ENCODE measurements around the gene UGGT2. TPM values are rescaled to one million over a fixed set of nuclear protein-coding genes. Genes with fewer than 3 reads are reported as not detected.
"Not testable (repeated sequence)": the region's sequence is repeated elsewhere in the genome, so short reads cannot be mapped to it uniquely, and the experiment has no call there.

UGGT2 gene
- total and polyA plus RNA-seq, 4 donors: 25.4 to 74.7 (median 41.1) TPM

DNA sequence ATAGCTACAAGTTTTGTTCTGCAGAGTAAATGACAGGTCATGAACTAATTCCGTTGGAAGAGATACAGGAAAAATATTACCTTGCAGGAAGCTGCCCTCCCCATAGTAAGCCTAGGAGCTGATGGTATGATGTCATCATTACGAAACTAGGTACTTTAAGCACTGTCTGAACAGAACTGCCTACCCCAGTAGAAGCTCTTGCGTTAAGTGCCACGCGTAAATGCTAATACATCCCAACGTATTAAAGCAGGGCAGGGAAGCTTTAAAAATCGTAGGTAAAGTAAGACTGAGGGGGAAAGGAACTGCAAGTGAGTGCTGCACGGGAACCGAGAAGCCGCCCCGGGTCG is 572 bp downstream of the UGGT2 start:
- WGBS (ENCODE audit: insufficient coverage): 0% methylated on average over 7 of the region's 12 CpGs

DNA sequence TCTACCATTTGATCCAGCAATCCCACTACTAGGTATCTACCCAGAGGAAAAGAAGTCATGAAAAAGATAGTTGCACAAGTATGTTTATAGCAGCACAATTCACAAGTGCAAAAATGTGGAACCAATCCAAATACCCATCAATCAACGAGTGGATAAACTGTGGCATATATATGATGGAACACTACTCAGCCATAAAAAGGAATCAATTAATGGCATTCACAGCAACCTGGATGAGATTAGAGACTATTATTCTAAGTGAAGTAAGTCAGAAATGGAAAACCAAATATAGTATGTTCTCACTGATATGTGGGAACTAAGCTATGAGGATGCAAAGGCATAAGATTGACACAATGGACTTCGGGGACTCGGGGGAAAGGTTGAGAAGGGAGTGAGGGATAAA is 1.3 kb downstream of the UGGT2 start:
- not testable (repeated sequence) for H3K36me3 ChIP-seq (ENCODE audit: control insufficient read depth, insufficient read depth, low read length); H3K9me3 ChIP-seq (ENCODE audit: control insufficient read depth, insufficient read depth, low read length); H3K27ac ChIP-seq (ENCODE audit: low read depth, low read length); H3K4me3 ChIP-seq (ENCODE audit: low read depth, low read length); H3K27me3 ChIP-seq (ENCODE audit: control insufficient read depth, insufficient read depth, low read length); H3K4me1 ChIP-seq (ENCODE audit: control insufficient read depth, insufficient read depth, low read length); DNase-seq (ENCODE audit: low read depth in 4 of 6, low spot score in 6 of 6)
- no CpG with 5 or more reads among the region's 3 CpGs for WGBS (ENCODE audit: insufficient coverage)

More for the DNA sequence above, 572 bp downstream of the UGGT2 start:
- DNase-seq (ENCODE audit: low read depth in 4 of 6, low spot score in 6 of 6): peak in 4 of 6 donors; percentile 7 to 70 (median 18)
- Histone ChIP-seq H3K4me1 (ENCODE audit: control insufficient read depth, insufficient read depth, low read length) (peaks cover 4% of the 10 kb centered on the region), H3K4me3 (ENCODE audit: low read depth, low read length) (peak overlapping the region; percentile 87), H3K27ac (ENCODE audit: low read depth, low read length) (peak overlapping the region; percentile 57), H3K36me3 (ENCODE audit: control insufficient read depth, insufficient read depth, low read length) (no peaks in the 10 kb centered on the region), H3K27me3 (ENCODE audit: control insufficient read depth, insufficient read depth, low read length) (no peaks in the 10 kb centered on the region), H3K9me3 (ENCODE audit: control insufficient read depth, insufficient read depth, low read length) (no peaks in the 10 kb centered on the region)

DNA sequence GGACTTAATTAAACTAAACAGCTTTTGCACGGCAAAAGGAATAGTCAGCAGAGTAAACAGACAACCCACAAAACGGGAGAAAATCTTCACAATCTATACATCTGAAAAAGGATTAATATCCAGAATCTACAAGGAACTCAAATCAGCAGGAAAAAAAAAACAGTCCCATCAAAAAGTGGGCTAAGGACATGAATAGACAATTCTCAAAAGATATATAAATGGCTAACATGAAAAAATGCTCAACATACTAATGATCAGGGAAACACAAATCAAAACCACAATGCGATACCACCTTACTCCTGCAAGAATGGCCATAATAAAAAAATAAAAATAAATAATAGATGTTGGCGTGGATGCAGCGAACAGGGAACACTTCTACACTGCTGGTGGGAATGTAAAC is 1.7 kb downstream of the UGGT2 start:
- not testable (repeated sequence) for H3K27me3 ChIP-seq (ENCODE audit: control insufficient read depth, insufficient read depth, low read length); H3K4me1 ChIP-seq (ENCODE audit: control insufficient read depth, insufficient read depth, low read length); H3K9me3 ChIP-seq (ENCODE audit: control insufficient read depth, insufficient read depth, low read length); DNase-seq (ENCODE audit: low read depth in 4 of 6, low spot score in 6 of 6); H3K36me3 ChIP-seq (ENCODE audit: control insufficient read depth, insufficient read depth, low read length); H3K4me3 ChIP-seq (ENCODE audit: low read depth, low read length); H3K27ac ChIP-seq (ENCODE audit: low read depth, low read length)
- 100% methylated on average over 2 of the region's 5 CpGs for WGBS (ENCODE audit: insufficient coverage)

DNA sequence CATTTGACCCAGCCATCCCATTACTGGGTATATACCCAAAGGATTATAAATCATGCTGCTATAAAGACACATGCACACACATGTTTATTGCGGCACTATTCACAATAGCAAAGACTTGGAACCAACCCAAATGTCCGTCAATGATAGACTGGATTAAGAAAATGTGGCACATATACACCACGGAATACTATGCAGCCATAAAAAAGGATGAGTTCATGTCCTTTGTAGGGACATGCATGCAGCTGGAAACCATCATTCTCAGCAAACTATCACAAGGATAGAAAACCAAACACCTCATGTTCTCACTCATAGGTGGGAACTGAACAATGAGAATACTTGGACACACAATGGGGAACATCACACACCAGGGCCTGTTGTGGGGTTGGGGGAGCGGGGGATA is 2.2 kb downstream of the UGGT2 start:
- no CpG with 5 or more reads among the region's 4 CpGs for WGBS (ENCODE audit: insufficient coverage)
- not testable (repeated sequence) for H3K4me1 ChIP-seq (ENCODE audit: control insufficient read depth, insufficient read depth, low read length); DNase-seq (ENCODE audit: low read depth in 4 of 6, low spot score in 6 of 6); H3K27me3 ChIP-seq (ENCODE audit: control insufficient read depth, insufficient read depth, low read length); H3K4me3 ChIP-seq (ENCODE audit: low read depth, low read length); H3K36me3 ChIP-seq (ENCODE audit: control insufficient read depth, insufficient read depth, low read length); H3K9me3 ChIP-seq (ENCODE audit: control insufficient read depth, insufficient read depth, low read length); H3K27ac ChIP-seq (ENCODE audit: low read depth, low read length)

DNA sequence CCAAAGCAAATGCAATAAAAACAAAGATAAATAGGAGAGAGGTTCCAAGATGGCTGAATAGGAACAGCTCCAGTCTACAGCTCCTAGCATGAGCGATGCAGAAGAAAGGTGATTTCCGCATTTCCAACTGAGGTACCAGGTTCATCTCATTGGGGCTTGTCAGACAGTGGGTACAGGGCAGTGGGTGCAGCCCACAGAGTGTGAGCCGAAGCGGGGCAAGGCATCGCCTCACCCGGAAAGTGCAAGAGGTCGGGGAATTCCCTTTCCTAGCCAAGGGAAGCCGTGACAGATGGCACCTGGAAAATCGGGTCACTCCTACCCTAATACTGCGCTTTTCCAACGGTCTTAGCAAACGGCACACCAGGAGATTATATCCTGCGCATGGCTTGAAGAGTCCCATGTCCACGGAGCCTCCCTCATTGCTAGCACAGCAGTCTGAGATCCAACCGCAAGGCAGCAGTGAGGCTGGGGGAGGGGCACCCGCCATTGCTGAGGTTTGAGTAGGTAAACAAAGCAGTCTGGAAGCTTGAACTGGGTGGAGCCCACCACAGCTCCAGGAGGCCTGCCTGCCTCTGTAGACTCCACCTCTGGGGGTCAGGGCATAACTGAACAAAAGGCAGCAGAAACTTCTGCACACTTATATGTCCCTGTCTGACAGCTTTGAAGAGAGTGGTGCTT is 6.6 kb downstream of the UGGT2 start:
- not testable (repeated sequence) for H3K27ac ChIP-seq (ENCODE audit: low read depth, low read length); H3K4me3 ChIP-seq (ENCODE audit: low read depth, low read length); H3K4me1 ChIP-seq (ENCODE audit: control insufficient read depth, insufficient read depth, low read length); H3K36me3 ChIP-seq (ENCODE audit: control insufficient read depth, insufficient read depth, low read length); H3K9me3 ChIP-seq (ENCODE audit: control insufficient read depth, insufficient read depth, low read length); H3K27me3 ChIP-seq (ENCODE audit: control insufficient read depth, insufficient read depth, low read length); DNase-seq (ENCODE audit: low read depth in 4 of 6, low spot score in 6 of 6)
- 96% methylated on average over 16 of the region's 16 CpGs for WGBS (ENCODE audit: insufficient coverage)

DNA sequence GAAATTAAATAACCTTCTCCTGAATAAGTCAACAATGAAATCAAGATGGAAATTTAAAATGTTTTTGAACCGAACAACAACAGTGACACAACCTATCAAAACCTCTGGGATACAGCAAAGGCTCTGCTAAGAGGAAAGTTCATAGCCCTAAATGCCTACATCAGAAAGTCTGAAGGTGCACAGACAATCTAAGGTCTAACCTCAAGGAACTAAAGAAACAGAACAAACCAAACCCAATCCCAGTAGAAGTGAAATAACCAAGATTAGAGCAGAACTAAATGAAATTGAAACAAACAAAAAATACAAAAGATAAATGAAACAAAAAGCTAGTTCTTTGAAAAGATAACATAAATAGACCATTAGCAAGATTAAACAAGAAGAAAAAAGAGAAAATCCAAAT is 9.0 kb downstream of the UGGT2 start:
- no peak for DNase-seq (ENCODE audit: low read depth in 4 of 6, low spot score in 6 of 6)
- no CpG with 5 or more reads among the region's 1 CpG for WGBS (ENCODE audit: insufficient coverage)
- Histone ChIP-seq H3K4me1 (ENCODE audit: control insufficient read depth, insufficient read depth, low read length) (no peaks in the 10 kb centered on the region), H3K27ac (ENCODE audit: low read depth, low read length) (no peak overlapping the region), H3K9me3 (ENCODE audit: control insufficient read depth, insufficient read depth, low read length) (peaks cover 2% of the 10 kb centered on the region), H3K4me3 (ENCODE audit: low read depth, low read length) (no peak overlapping the region), H3K36me3 (ENCODE audit: control insufficient read depth, insufficient read depth, low read length) (no peaks in the 10 kb centered on the region), H3K27me3 (ENCODE audit: control insufficient read depth, insufficient read depth, low read length) (no peaks in the 10 kb centered on the region)

DNA sequence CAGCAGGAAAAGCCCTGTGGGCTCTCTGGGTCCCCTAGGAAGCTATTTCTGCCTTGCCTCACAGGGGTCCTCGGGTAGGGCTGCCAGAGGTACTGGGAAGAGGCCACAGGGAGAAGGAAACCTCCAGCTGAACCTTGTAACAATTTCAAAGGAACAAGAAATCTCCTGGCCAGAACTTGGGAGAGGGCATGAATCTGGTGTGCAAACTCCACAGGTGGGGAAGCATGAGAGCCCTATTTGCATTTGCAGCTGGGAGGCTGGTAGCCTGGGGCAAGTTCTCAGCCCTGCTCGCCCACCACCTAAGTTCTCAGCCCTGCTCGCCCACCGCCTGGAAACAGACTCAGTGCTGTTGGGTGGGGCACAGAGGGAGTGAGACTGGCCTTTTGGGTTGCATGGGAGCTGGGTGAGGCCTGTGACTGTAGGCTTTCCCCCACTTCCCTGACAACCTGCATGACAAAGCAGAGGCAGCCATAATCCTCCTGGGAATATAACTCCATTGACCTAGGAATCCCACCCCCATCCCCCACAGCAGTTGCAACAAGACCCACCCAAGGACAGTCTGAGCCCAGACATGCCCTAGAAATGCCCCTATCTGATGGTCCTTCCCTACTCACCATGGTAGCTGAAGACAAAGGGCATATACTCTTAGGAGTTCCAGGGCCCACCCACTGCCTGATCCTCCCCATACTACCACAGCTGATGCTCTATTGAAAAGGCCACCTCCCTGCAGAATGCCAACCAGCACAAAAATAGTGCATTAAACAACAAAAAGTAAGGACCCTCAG is 11.7 kb downstream of the UGGT2 start:
- Histone ChIP-seq H3K4me3 (ENCODE audit: low read depth, low read length) (no peak overlapping the region), H3K27me3 (ENCODE audit: control insufficient read depth, insufficient read depth, low read length) (no peaks in the 10 kb centered on the region), H3K27ac (ENCODE audit: low read depth, low read length) (no peak overlapping the region), H3K4me1 (ENCODE audit: control insufficient read depth, insufficient read depth, low read length) (no peaks in the 10 kb centered on the region), H3K9me3 (ENCODE audit: control insufficient read depth, insufficient read depth, low read length) (no peaks in the 10 kb centered on the region), H3K36me3 (ENCODE audit: control insufficient read depth, insufficient read depth, low read length) (no peaks in the 10 kb centered on the region)
- WGBS (ENCODE audit: insufficient coverage): no CpG with 5 or more reads among the region's 4 CpGs
- DNase-seq (ENCODE audit: low read depth in 4 of 6, low spot score in 6 of 6): no peak

DNA sequence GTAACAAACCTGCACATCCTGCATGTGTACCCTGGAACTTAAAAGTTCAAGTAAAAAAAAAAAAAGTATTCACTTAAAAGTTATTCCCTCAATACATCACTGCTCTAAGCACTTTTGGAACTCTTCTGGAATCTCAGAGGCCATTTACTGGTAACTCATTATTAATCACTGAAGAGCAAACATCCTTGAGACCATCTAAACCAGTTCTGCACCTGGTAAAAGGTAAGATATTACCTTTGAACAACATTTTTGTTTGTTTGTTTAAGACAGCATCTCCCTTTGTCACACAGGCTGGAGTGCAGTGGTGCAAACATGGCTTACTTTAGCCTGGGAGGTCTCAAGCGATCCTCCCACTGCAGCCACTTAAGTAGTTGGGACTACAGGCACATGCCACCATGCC is 16.7 kb downstream of the UGGT2 start:
- no peak for DNase-seq (ENCODE audit: low read depth in 4 of 6, low spot score in 6 of 6)
- Histone ChIP-seq H3K4me3 (ENCODE audit: low read depth, low read length) (no peak overlapping the region), H3K27me3 (ENCODE audit: control insufficient read depth, insufficient read depth, low read length) (no peaks in the 10 kb centered on the region), H3K36me3 (ENCODE audit: control insufficient read depth, insufficient read depth, low read length) (peaks cover 7% of the 10 kb centered on the region), H3K27ac (ENCODE audit: low read depth, low read length) (no peak overlapping the region), H3K4me1 (ENCODE audit: control insufficient read depth, insufficient read depth, low read length) (no peaks in the 10 kb centered on the region), H3K9me3 (ENCODE audit: control insufficient read depth, insufficient read depth, low read length) (peaks cover 2% of the 10 kb centered on the region)
- WGBS (ENCODE audit: insufficient coverage): no CpG with 5 or more reads among the region's 1 CpG

DNA sequence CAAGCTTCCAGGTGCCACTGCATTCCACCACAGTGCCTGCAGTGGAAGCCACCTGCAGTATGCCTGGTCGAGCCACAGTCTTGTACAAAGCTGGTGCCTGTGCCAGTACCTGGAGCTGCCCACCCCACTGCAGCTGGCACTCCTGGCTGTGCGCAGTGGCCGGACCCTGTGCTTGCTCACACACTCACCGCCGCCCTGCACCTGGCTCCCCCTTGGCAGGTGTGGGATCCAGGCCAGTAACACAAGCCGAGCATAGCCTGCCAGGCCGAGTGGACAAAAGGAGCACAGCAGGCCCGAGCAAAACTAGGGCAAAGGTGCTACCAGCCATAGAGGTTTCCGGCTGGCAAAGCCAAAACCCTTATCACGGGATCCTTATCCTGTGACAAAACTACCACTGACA is 18.5 kb downstream of the UGGT2 start:
- no peak overlapping the region for H3K4me3 ChIP-seq (ENCODE audit: low read depth, low read length)
- no peak for DNase-seq (ENCODE audit: low read depth in 4 of 6, low spot score in 6 of 6)
- no peaks in the 10 kb centered on the region for H3K4me1 ChIP-seq (ENCODE audit: control insufficient read depth, insufficient read depth, low read length)
- H3K36me3 ChIP-seq (ENCODE audit: control insufficient read depth, insufficient read depth, low read length): peaks cover 7% of the 10 kb centered on the region
- no peaks in the 10 kb centered on the region for H3K27me3 ChIP-seq (ENCODE audit: control insufficient read depth, insufficient read depth, low read length)
- 97% methylated on average over 10 of the region's 10 CpGs for WGBS (ENCODE audit: insufficient coverage)
- no peak overlapping the region for H3K27ac ChIP-seq (ENCODE audit: low read depth, low read length)
- peaks cover 2% of the 10 kb centered on the region for H3K9me3 ChIP-seq (ENCODE audit: control insufficient read depth, insufficient read depth, low read length)
